AG10803 (cell line): Measurements from ENCODE around the gene IPPK.
"Not testable (repeated sequence)": the region's sequence is repeated elsewhere in the genome, so short reads cannot be mapped to it uniquely, and the experiment has no call there.

Experiments
- DNase-seq: peaks from one replicate; pipeline ENCODE4 v3.0.0; 2010; ENCODE audit warnings: low read depth
- H3K4me3 ChIP-seq: 2 replicates; pipeline ENCODE4 v1.5.1; 2011; ENCODE audit warnings: mild to moderate bottlenecking, low read length, control low read depth
- CTCF ChIP-seq: conservative IDR thresholded peaks from 2 replicates; pipeline ENCODE4 v1.5.1; 2011; ENCODE audit warnings: mild to moderate bottlenecking, low read length, control low read depth, inconsistent platforms

IPPK gene

GRCh38 chr9:92595930-92596329, 74.0 kb downstream of the IPPK start:
- no peak for DNase-seq
- TF ChIP-seq CTCF, result no peak
- H3K4me3 ChIP-seq, result no peak overlapping the region

GRCh38 chr9:92595075-92595474, 74.9 kb downstream of the IPPK start:
- DNase-seq, H3K4me3 ChIP-seq: not testable (repeated sequence)

GRCh38 chr9:92592946-92593861, 76.7 kb downstream of the IPPK start:
- DNase-seq, result peak; percentile 15
- no peak for TF ChIP-seq CTCF
- no peak overlapping the region for H3K4me3 ChIP-seq

- no peak for TF ChIP-seq CTCF
- no peak overlapping the region for H3K4me3 ChIP-seq
- no peak for DNase-seq
Measured at GRCh38 chr9:92592537-92592936, 77.4 kb downstream of the IPPK start.

- no peak overlapping the region for H3K4me3 ChIP-seq
- DNase-seq, result peak; percentile 60
- TF ChIP-seq CTCF, result no peak
Measured at GRCh38 chr9:92590377-92590776, 79.6 kb downstream of the IPPK start.

GRCh38 chr9:92589923-92590322, 80.0 kb downstream of the IPPK start:
- DNase-seq, result no peak
- no peak overlapping the region for H3K4me3 ChIP-seq
- TF ChIP-seq CTCF, result no peak

- no peak for DNase-seq
- TF ChIP-seq CTCF, result no peak
- H3K4me3 ChIP-seq, result no peak overlapping the region
Measured at GRCh38 chr9:92576175-92576574, 93.8 kb downstream of the IPPK start.

- not testable (repeated sequence) for H3K4me3 ChIP-seq, DNase-seq
Measured at GRCh38 chr9:92573612-92574011, 96.3 kb downstream of the IPPK start.

- H3K4me3 ChIP-seq, DNase-seq: not testable (repeated sequence)
Measured at GRCh38 chr9:92571871-92572270, 98.1 kb downstream of the IPPK start.
